HCT116 (cell line): ENCODE data around the gene INAVA. TPM values are rescaled to one million over a fixed set of nuclear protein-coding genes. Genes with fewer than 3 reads are reported as not detected.

Experiments
- ATAC-seq: fragments of 200-7000 bp; cut with Tn5 transposase; 2 replicates; pipeline ENCODE4 v1.9.1; 2020; ENCODE audit warnings: mild to moderate bottlenecking, moderate library complexity
- BruUV-seq: library from RNA; stranded (reverse); fragments of 400-500 nt; replicated peaks from 2 replicates; lab custom pipeline; 2021; lab: Mats Ljungman, UMichigan
- CTCF ChIA-PET: fragments of 300-600 bp; sonication (Branson Sonifier 250); formaldehyde crosslinking; loops from one replicate; lab custom pipeline; 2021; ENCODE audit warnings: antibody characterized with exemption; lab: Charles Lee
- POLR2A ChIA-PET: fragments of 300-600, 350-600 bp; sonication (Branson Sonifier 250); formaldehyde crosslinking; loops from one replicate; lab custom pipeline; 2021; ENCODE audit warnings: antibody characterized with exemption; lab: Charles Lee
- RAD21 ChIA-PET, 2 experiments: fragments of 300-600 bp; sonication (Branson Sonifier 250); formaldehyde crosslinking; loops; one replicate each; lab custom pipeline; 2023; ENCODE audit warnings: low total read pairs in 2 of 2; ENCODE audit not compliant: uncharacterized antibody in 2 of 2, unreplicated experiment in 2 of 2, low non-redundant PET in 1 of 2; lab: Charles Lee
- DNase-seq: peaks from one replicate; pipeline ENCODE4 v3.0.0-alpha.2; 2010; ENCODE audit warnings: low read depth, low spot score
- H2AFZ ChIP-seq: fragments of 200-600 bp; shearing (Covaris generic), sonication (generic); 2 replicates; pipeline ENCODE4 v1.6.1; 2017; ENCODE audit warnings: low read depth, mixed run types, mixed read lengths, antibody characterized with exemption, low read length; ENCODE audit not compliant: poor library complexity, severe bottlenecking
- H3K27ac ChIP-seq: 2 replicates; pipeline ENCODE4 v1.5.1; 2012; ENCODE audit warnings: low read depth, low read length
- H3K27me3 ChIP-seq: fragments of 200-600 bp; sonication (generic); 2 replicates; pipeline ENCODE4 v1.6.1; 2016; ENCODE audit warnings: mixed run types, low read length, mixed read lengths; ENCODE audit not compliant: insufficient read depth
- H3K36me3 ChIP-seq, 2 experiments: fragments of 200-500 bp in 1 of 2; fragments of 200-600 bp in 1 of 2; sonication (Bioruptor generic) in 1 of 2; sonication (generic) in 1 of 2; 2 replicates each; pipeline versions ENCODE4 v1.5.1 to v1.6.1; 2014 to 2016; ENCODE audit warnings: low read length in 2 of 2, inconsistent platforms in 1 of 2, mixed read lengths in 1 of 2, mixed run types in 1 of 2; ENCODE audit not compliant: insufficient read depth in 2 of 2, control insufficient read depth in 1 of 2
- H3K4me1 ChIP-seq, 2 experiments: fragments of 200-600 bp in 1 of 2; sonication (generic) in 1 of 2; 2 replicates each; pipeline versions ENCODE4 v1.5.1 to v1.6.1; 2012 to 2017; ENCODE audit warnings: low read length in 2 of 2, inconsistent platforms in 1 of 2, mild to moderate bottlenecking in 1 of 2, mixed read lengths in 1 of 2, mixed run types in 1 of 2, moderate library complexity in 1 of 2; ENCODE audit not compliant: insufficient read depth in 2 of 2, control insufficient read depth in 1 of 2
- H3K4me2 ChIP-seq: fragments of 200-600 bp; sonication (generic); 2 replicates; pipeline ENCODE4 v1.6.1; 2017; ENCODE audit warnings: mixed run types, low read length, mixed read lengths
- H3K4me3 ChIP-seq, 2 experiments: fragments of 200-600 bp in 1 of 2; sonication (generic) in 1 of 2; replicated peaks in 1 of 2; 2 replicates each; pipeline ENCODE4 v1.5.1; 2011 to 2016; ENCODE audit warnings: low read length in 2 of 2, control low read depth in 1 of 2, low read depth in 1 of 2, mild to moderate bottlenecking in 1 of 2, mixed read lengths in 1 of 2, mixed run types in 1 of 2
- H3K79me2 ChIP-seq: fragments of 200-600 bp; sonication (generic); 2 replicates; pipeline ENCODE4 v1.6.1; 2017; ENCODE audit warnings: mild to moderate bottlenecking, mixed run types, low read length, moderate library complexity, mixed read lengths; ENCODE audit not compliant: insufficient read depth
- H3K9ac ChIP-seq: fragments of 200-600 bp; sonication (generic); 2 replicates; pipeline ENCODE4 v1.6.1; 2016; ENCODE audit warnings: low read length, mixed read lengths
- H3K9me2 ChIP-seq: fragments of 200-600 bp; sonication (generic), shearing (Covaris generic); 2 replicates; pipeline ENCODE4 v1.6.1; 2017; ENCODE audit warnings: mixed run types, mild to moderate bottlenecking, moderate library complexity; ENCODE audit not compliant: insufficient read depth
- H3K9me3 ChIP-seq, 2 experiments: fragments of 200-500 bp in 1 of 2; fragments of 200-600 bp in 1 of 2; sonication (Bioruptor generic) in 1 of 2; sonication (generic) in 1 of 2; 2 replicates each; pipeline ENCODE4 v1.6.1; 2014 to 2017; ENCODE audit warnings: low read length in 2 of 2, mixed read lengths in 2 of 2, inconsistent platforms in 1 of 2, low read depth in 1 of 2, mild to moderate bottlenecking in 1 of 2, mixed run types in 1 of 2, moderate library complexity in 1 of 2; ENCODE audit not compliant: control insufficient read depth in 1 of 2, insufficient read depth in 1 of 2
- H4K20me1 ChIP-seq: fragments of 200-600 bp; sonication (generic), shearing (Covaris generic); 2 replicates; pipeline ENCODE4 v1.6.1; 2017; ENCODE audit warnings: mixed run types, mild to moderate bottlenecking, moderate library complexity; ENCODE audit not compliant: insufficient read depth
- CBX3 ChIP-seq: IDR thresholded peaks from 2 replicates; pipeline ENCODE4 v1.6.1; 2012; ENCODE audit warnings: low read depth
- CEBPB ChIP-seq: IDR thresholded peaks from 2 replicates; pipeline ENCODE4 v1.6.1; 2012; ENCODE audit warnings: low read depth
- CTCF ChIP-seq, 3 experiments: fragments of 200-600 bp in 1 of 3; sonication (generic) in 1 of 3; IDR thresholded peaks in 2 of 3; conservative IDR thresholded peaks in 1 of 3; 2 replicates each; pipeline ENCODE4 v1.5.1; 2012 to 2017; ENCODE audit warnings: low read depth in 2 of 3, low read length in 2 of 3, antibody characterized with exemption in 1 of 3, borderline replicate concordance in 1 of 3, control low read depth in 1 of 3, mild to moderate bottlenecking in 1 of 3, mixed read lengths in 1 of 3, mixed run types in 1 of 3, moderate library complexity in 1 of 3; ENCODE audit not compliant: insufficient read depth in 1 of 3
- EZH2 ChIP-seq: fragments of 200-600 bp; sonication (generic); IDR thresholded peaks from 2 replicates; pipeline ENCODE4 v1.6.1; 2017; ENCODE audit warnings: antibody characterized with exemption, mixed run types
- EZH2phosphoT487 ChIP-seq: fragments of 200-600 bp; IDR thresholded peaks from 2 replicates; pipeline ENCODE4 v1.6.1; 2018; ENCODE audit warnings: antibody characterized with exemption, borderline replicate concordance
- POLR2A ChIP-seq: IDR thresholded peaks from 2 replicates; pipeline ENCODE4 v1.7.0; 2011; ENCODE audit warnings: borderline replicate concordance; ENCODE audit not compliant: insufficient read depth, insufficient read length; ENCODE audit errors: extremely low read depth
- RAD21 ChIP-seq: IDR thresholded peaks from 2 replicates; pipeline ENCODE4 v1.6.1; 2012; ENCODE audit warnings: low read depth, mild to moderate bottlenecking
- REST ChIP-seq: IDR thresholded peaks from 2 replicates; pipeline ENCODE4 v1.6.1; 2012; ENCODE audit warnings: low read depth
- TCF7L2 ChIP-seq: IDR thresholded peaks from 2 replicates; pipeline ENCODE4 v1.7.0; 2011; ENCODE audit warnings: borderline replicate concordance, inconsistent platforms; ENCODE audit not compliant: insufficient read depth, insufficient read length; ENCODE audit errors: extremely low read depth
- YY1 ChIP-seq: IDR thresholded peaks from 2 replicates; pipeline ENCODE4 v1.6.1; 2011; ENCODE audit warnings: low read length, low read depth, moderate library complexity, mild to moderate bottlenecking; ENCODE audit not compliant: insufficient replicate concordance; ENCODE audit errors: extremely low read depth
- intact Hi-C: fragments of 100-400 bp; cut with micrococcal nuclease; formaldehyde crosslinking; loops from 2 replicates; pipeline ENCODE4 v1.10.0; 2022
- total RNA-seq: library from RNA; stranded (reverse); gene quantifications from one replicate; pipeline ENCODE4 v1.2.1, GENCODE V29; 2021; ENCODE audit not compliant: unreplicated experiment
- TF ChIP-seq, protein P1 (sequence below): IDR thresholded peaks from 2 replicates; pipeline ENCODE4 v1.6.1; 2012
- TF ChIP-seq, protein P2 (sequence below): IDR thresholded peaks from 2 replicates; pipeline ENCODE4 v1.6.1; 2011; ENCODE audit warnings: mild to moderate bottlenecking, low read length, moderate library complexity; ENCODE audit not compliant: insufficient replicate concordance; ENCODE audit errors: extremely low read depth

INAVA gene
- total RNA-seq, 1 experiment from 2014 or later: 18.8 TPM

DNA sequence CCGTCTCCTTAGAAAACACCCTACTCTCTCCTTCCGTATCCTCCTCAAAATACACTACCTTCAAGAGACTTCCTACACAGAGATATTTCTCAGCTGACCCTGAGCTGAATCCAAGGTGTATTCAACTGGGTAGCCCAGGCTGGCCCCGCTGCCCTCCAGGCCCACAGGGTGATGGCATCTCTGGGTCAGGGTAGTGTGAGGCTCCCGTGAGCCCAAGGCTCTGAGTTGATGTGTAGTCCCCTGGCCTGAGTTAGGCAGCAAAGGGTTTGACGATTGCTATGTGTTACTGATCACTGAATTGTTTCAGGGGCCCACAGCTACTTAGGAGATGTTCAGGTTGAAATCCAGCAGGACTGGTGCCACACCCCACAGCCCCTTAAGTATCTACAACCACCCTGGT, 6.7 kb downstream of the INAVA start:
- Histone ChIP-seq H4K20me1 (no peaks in the 10 kb centered on the region), H3K4me2 (no peak overlapping the region), H3K9ac (no peak overlapping the region), H3K27ac (no peak overlapping the region), H3K9me2 (no peaks in the 10 kb centered on the region), H3K79me2 (no peaks in the 10 kb centered on the region), H3K36me3 (peaks cover 0 to 8% of the 10 kb centered on the region in 2 experiments; a peak in 2 of 4 replicates), H3K4me3 (no peak overlapping the region), H3K27me3 (no peaks in the 10 kb centered on the region), H3K9me3 (no peaks in the 10 kb centered on the region), H3K4me1 (peaks cover 10 to 14% of the 10 kb centered on the region in 2 experiments; a peak in 3 of 4 replicates), H2AFZ (no peak overlapping the region)
- no peak for DNase-seq
- BruUV-seq: no TSS peak
- ATAC-seq: no peak
- TF ChIP-seq REST (no peak), CEBPB (no peak), CTCF (IDR thresholded peaks at IDR 0.05 in 2 of 3, conservative IDR thresholded peaks at IDR 0.05 in 1 of 3; ENCODE audit: borderline replicate concordance in 1 of 3, insufficient read depth in 1 of 3, low read depth in 2 of 3, low read length in 2 of 3) (no peak), CBX3 (no peak), TCF7L2 (no peak), RAD21 (no peak), YY1 (no peak), EZH2phosphoT487 (no peak), EZH2 (no peak), POLR2A (no peak)
- TF ChIP-seq, protein P1, sequence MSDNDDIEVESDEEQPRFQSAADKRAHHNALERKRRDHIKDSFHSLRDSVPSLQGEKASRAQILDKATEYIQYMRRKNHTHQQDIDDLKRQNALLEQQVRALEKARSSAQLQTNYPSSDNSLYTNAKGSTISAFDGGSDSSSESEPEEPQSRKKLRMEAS: no peak
- TF ChIP-seq, protein P2, sequence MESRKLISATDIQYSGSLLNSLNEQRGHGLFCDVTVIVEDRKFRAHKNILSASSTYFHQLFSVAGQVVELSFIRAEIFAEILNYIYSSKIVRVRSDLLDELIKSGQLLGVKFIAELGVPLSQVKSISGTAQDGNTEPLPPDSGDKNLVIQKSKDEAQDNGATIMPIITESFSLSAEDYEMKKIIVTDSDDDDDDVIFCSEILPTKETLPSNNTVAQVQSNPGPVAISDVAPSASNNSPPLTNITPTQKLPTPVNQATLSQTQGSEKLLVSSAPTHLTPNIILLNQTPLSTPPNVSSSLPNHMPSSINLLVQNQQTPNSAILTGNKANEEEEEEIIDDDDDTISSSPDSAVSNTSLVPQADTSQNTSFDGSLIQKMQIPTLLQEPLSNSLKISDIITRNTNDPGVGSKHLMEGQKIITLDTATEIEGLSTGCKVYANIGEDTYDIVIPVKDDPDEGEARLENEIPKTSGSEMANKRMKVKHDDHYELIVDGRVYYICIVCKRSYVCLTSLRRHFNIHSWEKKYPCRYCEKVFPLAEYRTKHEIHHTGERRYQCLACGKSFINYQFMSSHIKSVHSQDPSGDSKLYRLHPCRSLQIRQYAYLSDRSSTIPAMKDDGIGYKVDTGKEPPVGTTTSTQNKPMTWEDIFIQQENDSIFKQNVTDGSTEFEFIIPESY: no peak
- POLR2A ChIA-PET: no interaction called here
- CTCF ChIA-PET: no interaction called here
- RAD21 ChIA-PET: no interaction called here
- intact Hi-C loops: no loop called here
